CD4-positive, CD25-positive, alpha-beta regulatory T cell (primary cell): Measurements from ENCODE around the gene SLC24A3. TPM values are rescaled to one million over a fixed set of nuclear protein-coding genes. Genes with fewer than 3 reads are reported as not detected.

ENCODE experiments used
- ATAC-seq, 2 donors: fragments of 150-1000 bp; cut with Tn5 transposase; one replicate each; pipeline ENCODE4 v1.10.0; 2021; ENCODE audit warnings: low read depth in 2 of 2, moderate number of reproducible peaks in 2 of 2, moderate library complexity in 1 of 2
- DNase-seq, 3 donors: peaks; one replicate each; pipeline versions ENCODE4 v3.0.0 to v3.0.0-alpha.2; 2012 to 2022; ENCODE audit warnings: mixed read lengths in 1 of 3
- H3K27ac ChIP-seq: one replicate; pipeline ENCODE4 v1.7.0; 2013; ENCODE audit warnings: mild to moderate bottlenecking, low read length; ENCODE audit not compliant: insufficient read depth, poor library complexity, severe bottlenecking
- H3K27me3 ChIP-seq: one replicate; pipeline ENCODE4 v1.7.0; 2013; ENCODE audit warnings: low read length; ENCODE audit not compliant: control insufficient read depth, insufficient read depth
- H3K36me3 ChIP-seq: one replicate; pipeline ENCODE4 v1.7.0; 2013; ENCODE audit warnings: mild to moderate bottlenecking, low read length, moderate library complexity; ENCODE audit not compliant: control insufficient read depth, insufficient read depth
- H3K4me1 ChIP-seq: 2 replicates; pipeline ENCODE4 v1.7.0; 2013; ENCODE audit warnings: mild to moderate bottlenecking, low read length; ENCODE audit not compliant: insufficient read depth, control insufficient read depth, poor library complexity, severe bottlenecking
- H3K4me3 ChIP-seq: one replicate; pipeline ENCODE4 v1.7.0; 2013; ENCODE audit warnings: low read depth, mild to moderate bottlenecking, low read length, moderate library complexity
- H3K9me3 ChIP-seq, 2 experiments: 1 replicate in 1 of 2; 2 replicates in 1 of 2; pipeline ENCODE4 v1.7.0; 2013; ENCODE audit warnings: low read length in 2 of 2, mild to moderate bottlenecking in 1 of 2, moderate library complexity in 1 of 2; ENCODE audit not compliant: control insufficient read depth in 2 of 2
- H3K27ac Mint-ChIP-seq, 3 donors: one replicate each; pipeline ENCODE4 v1.8.0; 2020 to 2022; ENCODE audit warnings: mild to moderate bottlenecking in 3 of 3, mixed read lengths in 3 of 3, moderate library complexity in 2 of 3
- H3K27me3 Mint-ChIP-seq: one replicate; pipeline ENCODE4 v1.8.0; 2022; ENCODE audit warnings: mild to moderate bottlenecking, mixed read lengths
- H3K36me3 Mint-ChIP-seq: one replicate; pipeline ENCODE4 v1.8.0; 2020; ENCODE audit warnings: mixed read lengths
- H3K4me1 Mint-ChIP-seq, 4 donors: one replicate each; pipeline ENCODE4 v1.8.0; 2020 to 2022; ENCODE audit warnings: mixed read lengths in 4 of 4, mild to moderate bottlenecking in 1 of 4
- H3K4me3 Mint-ChIP-seq, 4 donors: one replicate each; pipeline ENCODE4 v1.8.0; 2020 to 2022; ENCODE audit warnings: mild to moderate bottlenecking in 4 of 4, mixed read lengths in 4 of 4, moderate library complexity in 3 of 4
- H3K9me3 Mint-ChIP-seq, 7 donors: one replicate each; pipeline ENCODE4 v1.8.0; 2020 to 2022; ENCODE audit warnings: mixed read lengths in 7 of 7, mild to moderate bottlenecking in 3 of 7, moderate library complexity in 2 of 7
- polyA plus RNA-seq, 4 donors: library from polyadenylated mRNA; unstranded; fragments of 300-500 nt; fragmentation: Illumina TruSeq; gene quantifications; one replicate each; pipeline ENCODE4 v1.2.3, GENCODE V29; 2021
- total RNA-seq: library from RNA; stranded (reverse); gene quantifications from one replicate; pipeline ENCODE4 v1.2.3, GENCODE V29; 2022

Gene SLC24A3
- total and polyA plus RNA-seq, 5 donors from 2014 or later, result 0.25 TPM; not detected in 4

DNA sequence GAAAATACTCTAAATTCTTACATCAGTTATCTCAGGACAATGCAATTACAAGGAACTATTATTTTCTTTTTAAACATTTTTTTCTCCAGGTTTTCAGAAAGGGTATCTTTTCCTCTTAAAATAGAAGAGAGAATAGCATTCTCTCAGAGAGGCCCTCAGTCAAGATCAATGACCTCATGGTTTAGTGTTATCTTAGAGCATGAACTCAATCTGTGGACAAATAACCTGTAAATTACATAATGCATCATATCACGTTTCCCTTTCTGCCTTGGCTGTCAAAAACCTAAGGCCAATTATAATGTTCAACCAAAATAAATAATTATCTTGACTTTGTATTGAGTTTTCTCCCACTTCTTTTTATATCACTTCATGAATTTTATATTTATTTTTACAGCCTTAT is 202.2 kb downstream of the SLC24A3 start:
- no peak overlapping the region for H3K27ac Mint-ChIP-seq
- H3K9me3 Mint-ChIP-seq, result peaks cover 0 to 1% (median 0%) of the 10 kb centered on the region in 7 donors
- H3K36me3 Mint-ChIP-seq, result no peaks in the 10 kb centered on the region
- H3K27me3 Mint-ChIP-seq, result no peaks in the 10 kb centered on the region
- Histone ChIP-seq H3K27ac (no peak overlapping the region), H3K9me3 (no peaks in the 10 kb centered on the region), H3K27me3 (no peaks in the 10 kb centered on the region), H3K36me3 (no peaks in the 10 kb centered on the region), H3K4me1 (no peaks in the 10 kb centered on the region), H3K4me3 (no peak overlapping the region)
- DNase-seq, result no peak
- no peak overlapping the region for H3K4me3 Mint-ChIP-seq
- H3K4me1 Mint-ChIP-seq, result no peaks in the 10 kb centered on the region
- no peak for ATAC-seq

DNA sequence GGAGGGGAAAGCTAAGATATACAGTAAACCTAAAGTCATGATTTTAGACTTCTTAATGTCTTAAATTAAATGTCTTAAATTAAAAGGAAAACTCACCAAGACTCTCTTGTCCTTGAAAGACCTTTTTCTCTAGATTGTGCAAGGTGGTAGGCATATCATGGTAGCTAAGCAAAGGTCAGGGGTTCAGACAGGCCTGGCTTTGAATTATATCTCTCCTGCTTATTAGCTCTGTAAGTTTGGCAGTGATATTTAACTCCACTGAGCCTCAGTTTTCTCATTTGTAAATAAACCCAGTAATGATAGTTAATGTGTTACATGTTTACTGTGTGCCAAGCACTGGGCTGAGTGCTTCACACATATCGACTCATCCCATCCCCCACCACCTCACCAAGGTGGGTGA is 203.3 kb downstream of the SLC24A3 start:
- H3K4me3 Mint-ChIP-seq, result no peak overlapping the region
- no peaks in the 10 kb centered on the region for H3K4me1 Mint-ChIP-seq
- H3K27me3 Mint-ChIP-seq, result no peaks in the 10 kb centered on the region
- Histone ChIP-seq H3K27ac (no peak overlapping the region), H3K4me1 (no peaks in the 10 kb centered on the region), H3K9me3 (no peaks in the 10 kb centered on the region), H3K4me3 (no peak overlapping the region), H3K27me3 (no peaks in the 10 kb centered on the region), H3K36me3 (no peaks in the 10 kb centered on the region)
- DNase-seq, result no peak
- peaks cover 0 to 1% (median 0%) of the 10 kb centered on the region in 7 donors for H3K9me3 Mint-ChIP-seq
- no peak overlapping the region for H3K27ac Mint-ChIP-seq
- ATAC-seq, result no peak
- no peaks in the 10 kb centered on the region for H3K36me3 Mint-ChIP-seq

DNA sequence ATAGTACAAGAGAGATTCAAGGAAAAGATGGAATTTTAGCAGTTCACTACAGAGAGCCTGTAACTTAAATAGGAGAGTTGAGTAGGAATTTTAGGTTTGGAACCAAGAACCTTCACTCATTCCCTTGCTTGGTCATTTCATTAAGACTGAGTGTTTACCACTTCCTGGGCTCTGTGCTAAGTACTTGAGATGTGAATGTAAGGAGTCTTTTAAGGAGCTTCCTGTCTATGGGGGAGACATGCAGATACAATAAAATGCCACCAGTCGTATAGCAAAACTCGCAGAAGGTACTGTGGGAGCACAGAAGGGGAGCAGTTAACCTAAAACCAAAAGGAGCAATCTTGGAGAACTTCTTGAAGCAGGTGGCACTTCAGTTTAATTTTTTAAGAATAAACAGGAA is 204.2 kb downstream of the SLC24A3 start:
- H3K27me3 Mint-ChIP-seq, result no peaks in the 10 kb centered on the region
- Histone ChIP-seq H3K36me3 (no peaks in the 10 kb centered on the region), H3K27me3 (no peaks in the 10 kb centered on the region), H3K4me1 (no peaks in the 10 kb centered on the region), H3K9me3 (no peaks in the 10 kb centered on the region), H3K27ac (no peak overlapping the region), H3K4me3 (no peak overlapping the region)
- no peaks in the 10 kb centered on the region for H3K4me1 Mint-ChIP-seq
- DNase-seq, result no peak
- no peak for ATAC-seq
- no peak overlapping the region for H3K27ac Mint-ChIP-seq
- peaks cover 0 to 4% (median 0%) of the 10 kb centered on the region in 7 donors for H3K9me3 Mint-ChIP-seq
- H3K4me3 Mint-ChIP-seq, result no peak overlapping the region
- no peaks in the 10 kb centered on the region for H3K36me3 Mint-ChIP-seq

DNA sequence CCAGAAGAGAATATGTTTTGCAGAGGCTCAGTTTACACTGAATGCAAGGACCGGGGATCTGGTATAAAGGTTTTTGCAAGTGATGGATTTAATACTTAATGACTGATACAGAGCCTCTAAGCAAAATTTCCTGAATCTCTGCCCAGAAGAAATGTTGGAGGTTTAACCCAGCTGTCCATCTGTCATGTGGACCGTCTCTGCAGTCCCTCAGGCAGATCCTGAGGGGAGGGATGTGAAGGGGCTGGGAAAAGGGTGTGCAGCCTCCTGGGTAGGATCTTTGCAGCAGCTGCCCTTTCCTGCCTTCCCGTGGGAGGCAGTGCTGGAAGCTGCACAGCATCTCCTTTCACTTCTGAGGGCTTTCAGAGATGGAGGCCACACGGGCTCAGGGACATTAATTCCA is 207.0 kb downstream of the SLC24A3 start:
- H3K27ac ChIP-seq, result no peak overlapping the region
- no peaks in the 10 kb centered on the region for H3K9me3 ChIP-seq
- H3K36me3 Mint-ChIP-seq, result no peaks in the 10 kb centered on the region
- H3K27ac Mint-ChIP-seq, result no peak overlapping the region
- H3K4me1 ChIP-seq, result no peaks in the 10 kb centered on the region
- H3K4me3 ChIP-seq, result no peak overlapping the region
- no peaks in the 10 kb centered on the region for H3K4me1 Mint-ChIP-seq
- H3K27me3 ChIP-seq, result no peaks in the 10 kb centered on the region
- H3K27me3 Mint-ChIP-seq, result no peaks in the 10 kb centered on the region
- H3K4me3 Mint-ChIP-seq, result no peak overlapping the region
- H3K36me3 ChIP-seq, result no peaks in the 10 kb centered on the region
- ATAC-seq (no peak), DNase-seq (no peak)
- peaks cover 0 to 4% (median 2%) of the 10 kb centered on the region in 7 donors for H3K9me3 Mint-ChIP-seq

DNA sequence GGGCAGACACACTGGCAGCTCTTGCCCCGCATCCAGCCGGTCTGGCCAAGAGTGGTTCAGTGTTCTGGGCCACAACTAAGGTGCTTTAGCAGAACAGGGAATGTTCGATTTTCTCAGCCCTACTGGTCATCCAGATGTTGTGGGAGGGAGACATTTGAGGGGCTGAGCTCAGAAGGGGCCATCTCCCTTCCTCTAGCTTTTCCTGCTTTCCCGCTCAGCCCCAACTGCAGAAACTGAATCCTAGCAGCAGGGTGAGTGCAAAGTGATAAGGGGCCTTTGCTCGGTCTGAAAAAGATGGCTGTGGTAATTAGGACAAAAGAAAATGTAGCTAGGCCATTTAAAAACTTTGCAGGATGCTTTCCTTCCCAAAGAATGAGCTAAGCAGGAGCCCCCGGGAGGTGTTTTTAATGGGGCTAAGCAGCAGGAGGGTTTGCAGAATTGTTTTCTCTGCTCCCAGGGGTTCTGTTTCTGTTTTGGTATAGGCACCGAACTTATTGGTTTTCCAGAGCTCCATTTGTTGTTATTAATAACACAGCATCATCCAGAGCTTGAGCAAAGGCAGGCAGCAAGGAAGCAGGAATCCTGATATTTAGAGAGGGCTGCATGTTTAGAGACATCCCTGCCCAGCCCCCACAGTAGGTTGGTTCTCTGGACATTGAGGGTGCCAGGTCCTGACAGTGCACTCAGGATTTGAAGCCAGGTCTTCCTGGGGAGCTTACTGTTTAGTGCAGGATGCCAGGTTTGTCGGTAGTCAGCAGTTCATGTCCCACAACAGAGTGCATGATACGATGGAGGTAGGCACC is 210.9 kb downstream of the SLC24A3 start:
- H3K36me3 Mint-ChIP-seq, result no peaks in the 10 kb centered on the region
- H3K27me3 Mint-ChIP-seq, result no peaks in the 10 kb centered on the region
- no peak overlapping the region for H3K27ac ChIP-seq
- H3K4me1 ChIP-seq, result no peaks in the 10 kb centered on the region
- no peaks in the 10 kb centered on the region for H3K36me3 ChIP-seq
- no peaks in the 10 kb centered on the region for H3K9me3 ChIP-seq
- no peak overlapping the region for H3K4me3 Mint-ChIP-seq
- H3K27me3 ChIP-seq, result no peaks in the 10 kb centered on the region
- DNase-seq, result no peak
- H3K9me3 Mint-ChIP-seq, result peaks cover 0 to 4% (median 3%) of the 10 kb centered on the region in 7 donors
- ATAC-seq, result no peak
- no peak overlapping the region for H3K4me3 ChIP-seq
- H3K4me1 Mint-ChIP-seq, result no peaks in the 10 kb centered on the region
- H3K27ac Mint-ChIP-seq, result no peak overlapping the region

DNA sequence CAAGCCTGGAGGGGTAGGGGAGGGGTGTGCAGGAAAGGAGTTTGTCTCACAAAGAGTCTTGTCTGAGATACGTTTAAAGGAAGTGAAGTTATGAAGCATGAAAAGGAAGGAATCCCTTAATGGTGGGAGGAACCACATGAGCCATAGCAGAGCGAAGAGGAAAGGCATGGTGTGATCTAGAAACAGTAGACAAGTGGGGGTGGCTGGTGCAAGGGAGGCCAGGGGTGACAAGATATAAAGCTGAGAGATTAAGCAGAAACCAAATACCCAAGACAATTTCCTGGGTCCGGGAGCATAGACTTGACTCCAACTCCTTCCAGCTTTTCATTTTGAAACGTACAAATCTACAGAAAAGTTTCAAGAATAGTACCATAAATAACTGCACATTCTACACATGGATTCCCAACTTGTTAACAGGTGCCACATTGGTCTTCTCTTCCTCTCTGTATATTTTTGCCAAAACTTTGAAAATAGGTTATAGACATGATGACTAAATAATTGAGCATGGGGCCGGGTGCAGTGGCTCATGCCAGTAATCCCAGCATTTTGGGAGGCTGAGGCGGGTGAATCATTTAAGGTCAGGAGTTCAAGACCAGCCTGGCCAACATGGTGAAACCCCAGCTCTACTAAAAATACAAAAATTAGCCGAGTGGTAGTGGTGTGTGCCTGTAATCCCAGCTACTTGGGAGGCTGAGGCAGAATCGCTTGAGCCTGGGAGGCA is 211.6 kb downstream of the SLC24A3 start:
- Mint-ChIP-seq H3K9me3 (peaks cover 0 to 4% (median 3%) of the 10 kb centered on the region in 7 donors), H3K36me3 (no peaks in the 10 kb centered on the region), H3K4me3 (no peak overlapping the region), H3K27me3 (no peaks in the 10 kb centered on the region), H3K4me1 (no peaks in the 10 kb centered on the region), H3K27ac (no peak overlapping the region)
- no peaks in the 10 kb centered on the region for H3K4me1 ChIP-seq
- ATAC-seq (no peak), DNase-seq (no peak)
- H3K27ac ChIP-seq, result no peak overlapping the region
- no peaks in the 10 kb centered on the region for H3K36me3 ChIP-seq
- no peaks in the 10 kb centered on the region for H3K27me3 ChIP-seq
- H3K9me3 ChIP-seq, result no peaks in the 10 kb centered on the region
- no peak overlapping the region for H3K4me3 ChIP-seq

DNA sequence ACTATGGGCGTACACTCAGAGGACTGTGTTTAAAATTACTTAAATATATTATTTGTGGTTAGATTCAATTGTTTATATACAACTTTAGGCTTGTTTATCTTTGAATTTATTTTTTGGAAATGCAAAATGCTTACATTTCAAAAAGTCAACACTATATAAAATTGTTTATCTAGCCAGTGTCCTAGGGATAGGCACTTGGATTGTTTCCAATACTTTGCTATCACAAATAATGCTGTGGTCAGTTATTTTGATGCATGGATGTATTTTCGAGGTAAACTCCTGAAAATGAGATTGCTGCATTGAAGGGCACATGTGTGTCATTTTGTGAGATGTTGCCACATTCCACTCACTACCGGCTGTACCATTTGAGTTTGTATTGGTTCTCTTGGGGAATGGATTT is 213.9 kb downstream of the SLC24A3 start:
- DNase-seq (no peak), ATAC-seq (no peak)
- no peaks in the 10 kb centered on the region for H3K4me1 Mint-ChIP-seq
- Histone ChIP-seq H3K4me3 (no peak overlapping the region), H3K27me3 (no peaks in the 10 kb centered on the region), H3K9me3 (no peaks in the 10 kb centered on the region), H3K36me3 (no peaks in the 10 kb centered on the region), H3K4me1 (no peaks in the 10 kb centered on the region), H3K27ac (no peak overlapping the region)
- no peak overlapping the region for H3K27ac Mint-ChIP-seq
- no peaks in the 10 kb centered on the region for H3K27me3 Mint-ChIP-seq
- no peaks in the 10 kb centered on the region for H3K36me3 Mint-ChIP-seq
- H3K9me3 Mint-ChIP-seq, result peaks cover 0 to 4% (median 2%) of the 10 kb centered on the region in 7 donors
- H3K4me3 Mint-ChIP-seq, result no peak overlapping the region
